ENCODE data around the gene ARPC5.
A peak's percentile ranks its signal among the peaks of the same experiment; 100 is the strongest.
"Not testable (repeated sequence)": the region's sequence is repeated elsewhere in the genome, so short reads cannot be mapped to it uniquely, and the experiment has no call there.

The ARPC5 gene

DNA sequence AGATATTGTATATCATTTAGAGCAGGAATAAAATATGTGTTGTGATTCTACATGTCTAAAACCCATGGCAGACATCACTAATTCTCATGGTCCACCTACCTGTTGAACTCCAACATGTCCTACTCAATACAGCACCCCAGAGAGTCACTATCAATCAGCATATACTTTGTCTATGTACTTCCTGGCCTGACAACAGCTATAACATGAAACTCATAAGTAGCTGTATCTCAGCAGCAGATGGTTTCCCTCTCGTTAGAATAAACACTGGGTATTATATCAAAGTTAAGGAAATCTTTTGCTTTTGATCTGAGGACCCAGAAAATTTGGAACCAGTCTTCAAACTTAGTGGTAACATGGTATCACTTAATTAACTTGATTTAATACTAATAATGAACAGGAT lies 15.8 kb downstream of the ARPC5 start:
- DNase-seq (ENCODE audit: low read depth): no peak
- TF ChIP-seq, protein P1, sequence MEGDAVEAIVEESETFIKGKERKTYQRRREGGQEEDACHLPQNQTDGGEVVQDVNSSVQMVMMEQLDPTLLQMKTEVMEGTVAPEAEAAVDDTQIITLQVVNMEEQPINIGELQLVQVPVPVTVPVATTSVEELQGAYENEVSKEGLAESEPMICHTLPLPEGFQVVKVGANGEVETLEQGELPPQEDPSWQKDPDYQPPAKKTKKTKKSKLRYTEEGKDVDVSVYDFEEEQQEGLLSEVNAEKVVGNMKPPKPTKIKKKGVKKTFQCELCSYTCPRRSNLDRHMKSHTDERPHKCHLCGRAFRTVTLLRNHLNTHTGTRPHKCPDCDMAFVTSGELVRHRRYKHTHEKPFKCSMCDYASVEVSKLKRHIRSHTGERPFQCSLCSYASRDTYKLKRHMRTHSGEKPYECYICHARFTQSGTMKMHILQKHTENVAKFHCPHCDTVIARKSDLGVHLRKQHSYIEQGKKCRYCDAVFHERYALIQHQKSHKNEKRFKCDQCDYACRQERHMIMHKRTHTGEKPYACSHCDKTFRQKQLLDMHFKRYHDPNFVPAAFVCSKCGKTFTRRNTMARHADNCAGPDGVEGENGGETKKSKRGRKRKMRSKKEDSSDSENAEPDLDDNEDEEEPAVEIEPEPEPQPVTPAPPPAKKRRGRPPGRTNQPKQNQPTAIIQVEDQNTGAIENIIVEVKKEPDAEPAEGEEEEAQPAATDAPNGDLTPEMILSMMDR (conservative IDR thresholded peaks at IDR 0.05; ENCODE audit: control insufficient read depth, insufficient read depth, low read depth, low read length): no peak
- no peak overlapping the region for H3K4me3 ChIP-seq (ENCODE audit: control insufficient read depth, low read depth, low read length)

DNA sequence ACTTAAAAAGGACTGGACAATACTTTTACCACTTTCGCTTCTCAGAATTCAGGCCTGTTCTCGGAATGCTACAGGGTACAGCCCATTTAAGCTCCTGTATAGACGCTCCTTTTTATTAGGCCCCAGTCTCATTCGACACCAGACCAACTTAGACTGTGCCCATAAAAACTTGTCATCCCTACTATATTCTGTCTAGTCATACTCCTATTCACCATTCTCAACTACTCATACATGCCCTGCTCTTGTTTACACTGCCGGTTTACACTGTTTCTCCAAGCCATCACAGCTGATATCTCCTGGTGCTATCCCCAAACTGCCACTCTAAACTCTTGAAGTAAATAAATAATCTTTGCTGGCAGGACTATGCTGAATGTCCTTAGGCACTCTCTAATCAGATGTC lies 17.4 kb downstream of the ARPC5 start:
- not testable (repeated sequence) for H3K4me3 ChIP-seq (ENCODE audit: control insufficient read depth, low read depth, low read length); DNase-seq (ENCODE audit: low read depth)

DNA sequence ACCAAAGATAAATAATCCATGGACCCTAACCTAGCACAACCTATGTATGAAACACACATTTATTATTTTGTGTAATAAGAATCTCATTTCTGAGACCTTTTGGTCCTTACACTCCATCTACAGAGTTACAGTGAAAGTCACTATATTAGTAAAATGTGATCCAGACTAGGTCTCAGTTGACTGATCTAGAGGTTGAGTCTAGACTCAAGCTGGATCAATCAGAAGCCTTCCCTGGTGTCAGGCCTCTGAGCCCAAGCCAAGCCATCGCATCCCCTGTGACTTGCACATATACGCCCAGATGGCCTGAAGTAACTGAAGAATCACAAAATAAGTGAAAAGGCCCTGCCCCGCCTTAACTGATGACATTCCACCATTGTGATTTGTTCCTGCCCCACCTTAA lies 22.6 kb downstream of the ARPC5 start:
- not testable (repeated sequence) for H3K4me3 ChIP-seq (ENCODE audit: control insufficient read depth, low read depth, low read length); DNase-seq (ENCODE audit: low read depth)

DNA sequence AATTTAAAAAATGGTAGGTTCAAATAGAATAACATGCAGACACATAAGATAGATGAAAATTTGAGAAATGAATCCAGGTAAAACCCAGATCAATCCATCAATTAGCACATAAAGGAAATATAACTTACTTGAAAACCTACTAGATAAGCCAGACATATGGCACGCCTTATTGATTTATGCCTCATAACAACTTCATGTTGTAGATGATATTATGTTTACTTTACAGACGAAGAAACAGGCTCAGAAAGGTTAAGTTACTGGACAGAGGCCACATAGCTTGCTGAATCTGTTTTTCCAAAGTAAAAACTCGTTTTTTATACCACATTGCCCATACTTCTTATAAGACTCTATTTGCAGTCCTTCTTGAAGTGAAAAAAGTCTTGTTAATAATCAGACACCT lies 23.2 kb downstream of the ARPC5 start:
- TF ChIP-seq, protein P1 (conservative IDR thresholded peaks at IDR 0.05; ENCODE audit: control insufficient read depth, insufficient read depth, low read depth, low read length): no peak
- DNase-seq (ENCODE audit: low read depth): no peak
- no peak overlapping the region for H3K4me3 ChIP-seq (ENCODE audit: control insufficient read depth, low read depth, low read length)

DNA sequence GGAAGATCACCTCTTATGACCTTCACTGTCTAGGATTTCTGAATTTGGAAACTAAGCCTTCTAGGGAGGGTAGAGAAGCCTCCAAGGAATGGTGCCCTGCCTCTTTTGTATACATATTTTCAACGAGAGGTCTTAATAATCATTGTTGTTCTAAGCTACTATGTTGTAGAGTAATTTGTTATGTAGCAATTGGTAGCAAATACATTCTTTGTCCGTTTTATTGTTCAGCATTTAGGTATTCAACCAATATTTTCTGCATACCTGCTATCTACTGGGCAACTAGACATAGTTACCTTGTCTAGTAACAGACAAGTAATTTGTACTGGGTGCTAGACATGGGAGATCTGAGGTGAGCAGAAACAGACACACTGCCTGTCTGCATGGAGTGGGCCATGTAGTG lies 24.6 kb downstream of the ARPC5 start:
- DNase-seq (ENCODE audit: low read depth): no peak
- TF ChIP-seq, protein P1 (conservative IDR thresholded peaks at IDR 0.05; ENCODE audit: control insufficient read depth, insufficient read depth, low read depth, low read length): no peak
- no peak overlapping the region for H3K4me3 ChIP-seq (ENCODE audit: control insufficient read depth, low read depth, low read length)

DNA sequence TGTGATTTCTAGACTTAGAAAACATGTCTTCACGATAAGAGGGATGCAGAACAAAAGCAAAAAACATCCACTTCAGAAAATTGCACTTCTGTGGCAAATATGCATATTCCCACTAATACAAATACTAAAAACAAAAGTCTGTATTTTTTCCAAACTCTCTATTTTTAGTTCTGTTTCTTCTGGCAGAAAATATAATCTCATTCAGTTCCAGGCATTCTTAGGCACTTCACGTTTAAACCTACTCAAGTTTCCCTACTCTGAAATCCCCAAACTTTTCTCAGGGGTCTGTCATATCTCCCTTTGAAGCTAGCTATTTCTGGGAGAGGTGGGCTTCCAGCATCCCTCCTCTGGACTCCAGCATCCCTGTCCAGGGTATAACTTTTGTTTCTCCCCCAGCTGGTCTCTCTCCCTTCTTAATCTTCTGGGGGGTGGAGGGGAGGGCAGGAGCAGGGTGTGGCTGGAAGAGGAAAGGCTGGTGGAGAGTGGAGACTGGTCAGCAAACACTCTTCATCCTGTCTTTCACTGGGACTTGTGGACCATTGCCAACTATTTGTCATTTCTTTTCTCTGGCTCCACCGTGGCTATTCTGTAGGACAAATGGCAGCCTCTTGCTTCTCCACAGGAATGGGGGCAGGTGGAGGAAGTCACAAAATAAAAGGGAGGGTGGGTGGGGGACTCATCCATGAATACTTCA lies 25.7 kb downstream of the ARPC5 start:
- DNase-seq (ENCODE audit: low read depth): peak; percentile 43
- H3K4me3 ChIP-seq (ENCODE audit: control insufficient read depth, low read depth, low read length): no peak overlapping the region

DNA sequence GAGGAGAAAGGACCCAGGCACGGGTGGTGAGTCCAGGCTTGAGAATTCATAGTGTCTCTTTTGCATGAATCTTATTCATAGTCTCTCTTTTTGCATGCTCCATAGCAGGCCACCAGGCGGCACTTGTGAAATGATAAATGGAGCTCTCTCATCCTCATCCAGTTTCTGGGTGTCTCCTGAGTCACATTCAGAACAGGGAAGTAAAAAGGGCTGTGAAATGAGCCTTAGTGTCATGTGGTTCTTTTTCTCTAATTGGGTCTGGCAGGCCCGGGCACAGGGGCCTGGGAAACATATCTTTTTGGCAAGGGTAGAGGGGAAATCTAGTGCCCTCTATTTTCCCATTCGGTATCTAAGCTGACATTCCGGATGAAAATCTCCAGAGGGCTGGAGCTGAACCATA lies 26.3 kb downstream of the ARPC5 start:
- TF ChIP-seq, protein P1 (conservative IDR thresholded peaks at IDR 0.05; ENCODE audit: control insufficient read depth, insufficient read depth, low read depth, low read length): peak; percentile 73
- no peak overlapping the region for H3K4me3 ChIP-seq (ENCODE audit: control insufficient read depth, low read depth, low read length)
- peak; percentile 84 for DNase-seq (ENCODE audit: low read depth)

More for the DNA sequence above, 25.7 kb downstream of the ARPC5 start:
- TF ChIP-seq, protein P1 (conservative IDR thresholded peaks at IDR 0.05; ENCODE audit: control insufficient read depth, insufficient read depth, low read depth, low read length): no peak

Data from fibroblast of mammary gland (primary cell).